Measurements from ENCODE around the gene PPIF.

PPIF gene

GRCh38 chr10:79312601-79313187, 34.6 kb upstream of the PPIF start:
- ATAC-seq, result no peak
- TF ChIP-seq PPARA (CRISPR knock-in tag; IDR thresholded peaks at IDR 0.05; ENCODE audit: borderline replicate concordance) (no peak), ISL1 (CRISPR knock-in tag; IDR thresholded peaks at IDR 0.05) (no peak), CREB5 (CRISPR knock-in tag; IDR thresholded peaks at IDR 0.05; ENCODE audit: low read depth) (no peak), ESRRG (CRISPR knock-in tag; IDR thresholded peaks at IDR 0.05) (no peak), ZNF8 (CRISPR knock-in tag; IDR thresholded peaks at IDR 0.05) (no peak), TCF4 (CRISPR knock-in tag; IDR thresholded peaks at IDR 0.05; ENCODE audit: borderline replicate concordance) (no peak), TSHZ2 (CRISPR knock-in tag; IDR thresholded peaks at IDR 0.05) (no peak), ZNF565 (CRISPR knock-in tag; conservative IDR thresholded peaks at IDR 0.05; ENCODE audit: low read depth) (no peak), OSR1 (CRISPR knock-in tag; IDR thresholded peaks at IDR 0.05) (no peak), RARB (CRISPR knock-in tag; IDR thresholded peaks at IDR 0.05) (no peak), CSDC2 (CRISPR knock-in tag; IDR thresholded peaks at IDR 0.05) (no peak), ZNF70 (CRISPR knock-in tag; IDR thresholded peaks at IDR 0.05) (no peak), BACH2 (CRISPR knock-in tag; IDR thresholded peaks at IDR 0.05; ENCODE audit: borderline replicate concordance) (no peak), SNAI2 (CRISPR knock-in tag; IDR thresholded peaks at IDR 0.05) (no peak), TOX (CRISPR knock-in tag; IDR thresholded peaks at IDR 0.05; ENCODE audit: borderline replicate concordance) (no peak), POU6F1 (CRISPR knock-in tag; IDR thresholded peaks at IDR 0.05; ENCODE audit: borderline replicate concordance, low read depth) (no peak), ARNTL (CRISPR knock-in tag; IDR thresholded peaks at IDR 0.05; ENCODE audit: borderline replicate concordance, low read depth) (no peak), CSRNP3 (CRISPR knock-in tag; IDR thresholded peaks at IDR 0.05) (no peak), GLIS3 (CRISPR knock-in tag; IDR thresholded peaks at IDR 0.05) (no peak)

- ATAC-seq, result no peak
- TF ChIP-seq RARB (CRISPR knock-in tag; IDR thresholded peaks at IDR 0.05), result no peak
- no peak for TF ChIP-seq POU6F1 (CRISPR knock-in tag; IDR thresholded peaks at IDR 0.05; ENCODE audit: borderline replicate concordance, low read depth)
- no peak for TF ChIP-seq PATZ1 (CRISPR knock-in tag; IDR thresholded peaks at IDR 0.05; ENCODE audit: borderline replicate concordance)
- no peak for TF ChIP-seq BACH2 (CRISPR knock-in tag; IDR thresholded peaks at IDR 0.05; ENCODE audit: borderline replicate concordance)
- TF ChIP-seq ISL1 (CRISPR knock-in tag; IDR thresholded peaks at IDR 0.05), result no peak
- TF ChIP-seq ARNTL (CRISPR knock-in tag; IDR thresholded peaks at IDR 0.05; ENCODE audit: borderline replicate concordance, low read depth), result no peak
- TF ChIP-seq CREB5 (CRISPR knock-in tag; IDR thresholded peaks at IDR 0.05; ENCODE audit: low read depth), result no peak
- no peak for TF ChIP-seq OSR1 (CRISPR knock-in tag; IDR thresholded peaks at IDR 0.05)
- TF ChIP-seq TOX (CRISPR knock-in tag; IDR thresholded peaks at IDR 0.05; ENCODE audit: borderline replicate concordance), result no peak
- TF ChIP-seq ZFP3 (CRISPR knock-in tag; IDR thresholded peaks at IDR 0.05), result no peak
- no peak for TF ChIP-seq ZNF565 (CRISPR knock-in tag; conservative IDR thresholded peaks at IDR 0.05; ENCODE audit: low read depth)
- no peak for TF ChIP-seq ZNF8 (CRISPR knock-in tag; IDR thresholded peaks at IDR 0.05)
- no peak for TF ChIP-seq CSRNP3 (CRISPR knock-in tag; IDR thresholded peaks at IDR 0.05)
- TF ChIP-seq ZFP30 (CRISPR knock-in tag; IDR thresholded peaks at IDR 0.05), result no peak
- TF ChIP-seq TCF4 (CRISPR knock-in tag; IDR thresholded peaks at IDR 0.05; ENCODE audit: borderline replicate concordance), result no peak
- no peak for TF ChIP-seq PPARA (CRISPR knock-in tag; IDR thresholded peaks at IDR 0.05; ENCODE audit: borderline replicate concordance)
- no peak for TF ChIP-seq ZNF70 (CRISPR knock-in tag; IDR thresholded peaks at IDR 0.05)
Observed at GRCh38 chr10:79313320-79313719, 33.9 kb upstream of the PPIF start.
